Panc1 (cell line): ENCODE results near the gene MMP23B.
"Not testable (repeated sequence)": the region's sequence is repeated elsewhere in the genome, so short reads cannot be mapped to it uniquely, and the experiment has no call there.

Experiments used
- CTCF ChIP-seq: fragments of 450-650 bp; IDR thresholded peaks from 2 replicates; pipeline ENCODE4 v1.5.1; 2017; ENCODE audit warnings: mild to moderate bottlenecking
- REST ChIP-seq, 2 experiments: IDR thresholded peaks; 2 replicates each; pipeline ENCODE4 v1.6.1; 2011 to 2012; ENCODE audit warnings: low read depth in 2 of 2, control low read depth in 1 of 2, low read length in 1 of 2, mild to moderate bottlenecking in 1 of 2, moderate library complexity in 1 of 2; ENCODE audit not compliant: insufficient read depth in 1 of 2

- not testable (repeated sequence) for TF ChIP-seq CTCF; REST (IDR thresholded peaks at IDR 0.05; ENCODE audit: insufficient read depth in 1 of 2, low read depth in 2 of 2, low read length in 1 of 2)
These were observed 14.4 kb downstream of the MMP23B start for GRCh38 chr1:1646326-1646725.
